GM10266 (cell line): ENCODE data around the gene STN1.

Source experiments
- DNase-seq: peaks from one replicate; pipeline ENCODE4 v3.0.0; 2012; ENCODE audit errors: extremely low spot score
- CTCF ChIP-seq: IDR thresholded peaks from 2 replicates; pipeline ENCODE4 v1.5.1; 2012; ENCODE audit warnings: mild to moderate bottlenecking, low read depth; ENCODE audit not compliant: control insufficient read depth, insufficient read depth; ENCODE audit errors: missing control alignments

STN1 gene

GRCh38 chr10:103918053-103918846 is at the start of gene STN1:
Gene STN1 (minus strand): TSS chr10:103918184. CDS start chr10:103917594, 590 bp downstream.
- DNase-seq = peak; percentile 95
- no peak for TF ChIP-seq CTCF

GRCh38 chr10:103967448-103968071 is 49.6 kb upstream of the STN1 start:
- no peak for TF ChIP-seq CTCF
- peak; percentile 75 for DNase-seq

GRCh38 chr10:103966671-103967447 is 48.9 kb upstream of the STN1 start, which contains the start of gene SLK:
Gene SLK (plus strand): TSS chr10:103967140. CDS start chr10:103967746, 606 bp downstream.
- peak; percentile 94 for DNase-seq
- no peak for TF ChIP-seq CTCF

- no peak for TF ChIP-seq CTCF
- no peak for DNase-seq
These were observed 42.1 kb upstream of the STN1 start for GRCh38 chr10:103960103-103960502.

- no peak for DNase-seq
- TF ChIP-seq CTCF = no peak
These were observed 41.0 kb upstream of the STN1 start for GRCh38 chr10:103958996-103959395.

- no peak for TF ChIP-seq CTCF
- DNase-seq = no peak
These were observed 36.6 kb upstream of the STN1 start for GRCh38 chr10:103954543-103954942.
